ENCODE measurements around the gene CHDH.

- TF ChIP-seq, protein P1, sequence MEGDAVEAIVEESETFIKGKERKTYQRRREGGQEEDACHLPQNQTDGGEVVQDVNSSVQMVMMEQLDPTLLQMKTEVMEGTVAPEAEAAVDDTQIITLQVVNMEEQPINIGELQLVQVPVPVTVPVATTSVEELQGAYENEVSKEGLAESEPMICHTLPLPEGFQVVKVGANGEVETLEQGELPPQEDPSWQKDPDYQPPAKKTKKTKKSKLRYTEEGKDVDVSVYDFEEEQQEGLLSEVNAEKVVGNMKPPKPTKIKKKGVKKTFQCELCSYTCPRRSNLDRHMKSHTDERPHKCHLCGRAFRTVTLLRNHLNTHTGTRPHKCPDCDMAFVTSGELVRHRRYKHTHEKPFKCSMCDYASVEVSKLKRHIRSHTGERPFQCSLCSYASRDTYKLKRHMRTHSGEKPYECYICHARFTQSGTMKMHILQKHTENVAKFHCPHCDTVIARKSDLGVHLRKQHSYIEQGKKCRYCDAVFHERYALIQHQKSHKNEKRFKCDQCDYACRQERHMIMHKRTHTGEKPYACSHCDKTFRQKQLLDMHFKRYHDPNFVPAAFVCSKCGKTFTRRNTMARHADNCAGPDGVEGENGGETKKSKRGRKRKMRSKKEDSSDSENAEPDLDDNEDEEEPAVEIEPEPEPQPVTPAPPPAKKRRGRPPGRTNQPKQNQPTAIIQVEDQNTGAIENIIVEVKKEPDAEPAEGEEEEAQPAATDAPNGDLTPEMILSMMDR (IDR thresholded peaks at IDR 0.05) = no peak
- TF ChIP-seq EZH2 (IDR thresholded peaks at IDR 0.05; ENCODE audit: borderline replicate concordance, insufficient read depth, low read depth, low read length, poor library complexity, severe bottlenecking) = no peak
Measured at GRCh38 chr3:53820756-53821580, 25.3 kb downstream of the CHDH start.

All from B cell (primary cell).